Ectodermal cell (in vitro differentiated cells): ENCODE measurements around the gene CUX1.

ENCODE experiments used
- H3K27ac ChIP-seq: 2 replicates; pipeline ENCODE4 v1.7.0; 2013; ENCODE audit warnings: mild to moderate bottlenecking, low read depth, low read length; ENCODE audit not compliant: insufficient read depth, poor library complexity, severe bottlenecking
- H3K27me3 ChIP-seq: 2 replicates; pipeline ENCODE4 v1.7.0; 2013; ENCODE audit warnings: mild to moderate bottlenecking, low read length; ENCODE audit not compliant: insufficient read depth, control insufficient read depth, poor library complexity, severe bottlenecking
- H3K36me3 ChIP-seq: one replicate; pipeline ENCODE4 v1.7.0; 2013; ENCODE audit warnings: low read length; ENCODE audit not compliant: control insufficient read depth, insufficient read depth
- H3K4me1 ChIP-seq: one replicate; pipeline ENCODE4 v1.7.0; 2013; ENCODE audit warnings: low read length; ENCODE audit not compliant: control insufficient read depth, insufficient read depth
- H3K4me3 ChIP-seq: 2 replicates; pipeline ENCODE4 v1.7.0; 2013; ENCODE audit warnings: low read depth, low read length, control low read depth; ENCODE audit not compliant: insufficient read depth
- H3K9me3 ChIP-seq: 2 replicates; pipeline ENCODE4 v1.7.0; 2013; ENCODE audit warnings: mild to moderate bottlenecking, low read length, moderate library complexity; ENCODE audit not compliant: control insufficient read depth
- WGBS, 2 experiments: methylation state at CpG; one replicate each; pipeline ENCODE4 v1.1.7; 2013; ENCODE audit warnings: missing lambda C conversion rate in 2 of 2; 5-methylcytosine and 5-hydroxymethylcytosine counted together

CUX1 gene

DNA sequence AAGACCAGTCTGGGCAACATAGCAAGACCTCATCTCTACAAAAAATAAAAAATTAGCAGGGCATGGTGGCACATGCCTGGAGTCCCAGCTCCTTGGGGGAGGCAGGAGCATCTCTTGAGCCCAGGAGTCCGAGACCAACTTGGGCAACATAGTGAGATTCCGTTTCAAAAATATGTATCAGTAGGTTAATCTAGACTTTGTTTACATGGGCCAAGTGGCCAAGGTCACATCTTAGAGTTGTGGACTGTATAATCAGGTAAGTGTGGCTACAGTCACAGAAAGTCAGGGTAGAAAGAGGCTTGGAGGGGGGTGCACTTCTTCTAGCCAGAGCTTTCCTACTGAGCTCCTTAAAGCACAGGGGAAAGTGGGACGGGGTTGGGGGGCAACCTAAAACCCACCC lies 174.4 kb downstream of the CUX1 start:
- peaks cover 13% of the 10 kb centered on the region for H3K4me1 ChIP-seq
- no peaks in the 10 kb centered on the region for H3K36me3 ChIP-seq
- WGBS, 2 experiments = 94 to 95% methylated on average over 3 of the region's 3 CpGs
- no peak overlapping the region for H3K27ac ChIP-seq
- no peak overlapping the region for H3K4me3 ChIP-seq
- H3K9me3 ChIP-seq = no peaks in the 10 kb centered on the region
- no peaks in the 10 kb centered on the region for H3K27me3 ChIP-seq

GRCh38 chr7:101993311-101993710 lies 175.9 kb downstream of the CUX1 start:
- Histone ChIP-seq H3K9me3 (no peaks in the 10 kb centered on the region), H3K27me3 (no peaks in the 10 kb centered on the region), H3K27ac (no peak overlapping the region), H3K36me3 (no peaks in the 10 kb centered on the region), H3K4me3 (no peak overlapping the region), H3K4me1 (peaks cover 7% of the 10 kb centered on the region)
- WGBS, 2 experiments = 94 to 96% methylated on average over 8 of the region's 8 CpGs

DNA sequence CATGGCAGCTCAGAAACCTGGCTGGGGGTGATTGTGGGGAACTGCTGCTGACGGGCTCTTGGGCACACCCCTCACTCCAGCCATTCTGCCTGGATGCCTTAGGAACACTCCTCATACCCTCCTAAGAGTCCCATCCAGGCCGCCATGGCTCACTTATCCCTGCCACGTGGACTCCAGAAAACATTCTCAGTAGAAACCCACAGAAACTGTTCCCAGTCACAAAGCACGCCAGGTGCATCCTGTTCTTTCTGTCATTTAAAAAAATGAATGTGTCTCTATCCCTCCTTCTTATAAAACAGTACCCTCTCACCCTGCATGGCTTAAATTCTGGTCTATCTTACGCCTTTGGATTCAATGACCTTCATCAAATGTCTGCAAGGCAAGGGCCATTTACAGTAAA lies 177.7 kb downstream of the CUX1 start:
- Histone ChIP-seq H3K27me3 (no peaks in the 10 kb centered on the region), H3K36me3 (no peaks in the 10 kb centered on the region), H3K27ac (no peak overlapping the region), H3K4me3 (no peak overlapping the region), H3K9me3 (no peaks in the 10 kb centered on the region), H3K4me1 (peaks cover 7% of the 10 kb centered on the region)
- WGBS, 2 experiments = 92 to 94% methylated on average over 5 of the region's 5 CpGs

DNA sequence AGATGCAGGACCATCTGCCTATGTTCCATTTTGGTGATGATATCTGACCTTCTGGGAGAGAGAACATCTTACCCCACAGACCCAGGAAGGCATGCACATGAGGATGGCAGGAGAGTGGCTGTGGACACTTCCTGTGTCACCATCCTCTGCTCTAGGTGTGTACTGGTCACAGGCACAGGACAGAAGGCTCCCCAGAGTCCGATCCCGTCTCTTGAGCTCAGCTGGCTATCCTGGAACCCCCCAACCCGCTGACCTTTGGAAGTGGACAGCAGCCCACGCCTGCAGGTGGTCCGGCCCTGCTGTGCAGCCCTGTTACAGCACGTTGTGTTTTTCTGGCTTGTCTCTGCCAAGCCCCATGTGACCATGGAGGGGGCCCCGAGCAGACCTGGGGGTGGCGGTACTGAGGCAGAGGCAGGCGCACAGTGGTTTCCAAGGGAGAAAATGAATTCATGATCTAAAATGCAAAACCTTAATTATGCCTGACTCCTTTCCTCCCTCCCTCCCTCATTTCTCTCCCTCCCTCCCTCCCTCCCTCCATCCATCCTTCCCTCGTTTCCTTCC lies 178.8 kb downstream of the CUX1 start:
- H3K36me3 ChIP-seq = no peaks in the 10 kb centered on the region
- no peak overlapping the region for H3K4me3 ChIP-seq
- no peak overlapping the region for H3K27ac ChIP-seq
- H3K4me1 ChIP-seq = peaks cover 7% of the 10 kb centered on the region
- no peaks in the 10 kb centered on the region for H3K9me3 ChIP-seq
- WGBS, 2 experiments = 73 to 78% methylated on average over 10 of the region's 10 CpGs
- no peaks in the 10 kb centered on the region for H3K27me3 ChIP-seq

DNA sequence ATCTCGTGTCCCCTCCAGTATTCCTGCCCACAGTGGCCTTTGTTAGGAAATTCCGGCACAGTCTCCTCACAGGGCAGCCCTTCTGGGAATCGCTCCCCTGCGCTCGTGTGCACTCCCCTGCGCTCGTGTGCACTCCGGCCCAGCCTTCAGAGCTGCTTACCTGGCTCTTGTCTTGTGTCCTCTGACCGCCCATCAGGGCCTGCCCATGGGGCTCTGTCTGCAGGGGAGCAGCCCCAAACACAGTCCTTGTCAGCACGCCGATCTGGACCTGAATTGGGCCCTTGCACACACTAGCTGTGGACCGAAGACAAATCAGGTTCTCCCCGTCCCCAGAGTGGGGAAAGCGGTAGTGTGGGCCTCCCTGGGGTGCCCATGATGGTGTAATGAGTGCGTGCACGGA lies 179.4 kb downstream of the CUX1 start:
- Histone ChIP-seq H3K36me3 (no peaks in the 10 kb centered on the region), H3K27me3 (no peaks in the 10 kb centered on the region), H3K4me3 (no peak overlapping the region), H3K27ac (no peak overlapping the region), H3K9me3 (no peaks in the 10 kb centered on the region), H3K4me1 (peaks cover 7% of the 10 kb centered on the region)
- WGBS, 2 experiments = 93 to 94% methylated on average over 16 of the region's 16 CpGs

GRCh38 chr7:101998029-101998905 lies 180.8 kb downstream of the CUX1 start:
- 90% methylated on average over 24 of the region's 24 CpGs for WGBS, 2 experiments
- H3K4me3 ChIP-seq = no peak overlapping the region
- H3K9me3 ChIP-seq = no peaks in the 10 kb centered on the region
- H3K4me1 ChIP-seq = peaks cover 7% of the 10 kb centered on the region
- H3K36me3 ChIP-seq = no peaks in the 10 kb centered on the region
- H3K27ac ChIP-seq = no peak overlapping the region
- H3K27me3 ChIP-seq = no peaks in the 10 kb centered on the region

DNA sequence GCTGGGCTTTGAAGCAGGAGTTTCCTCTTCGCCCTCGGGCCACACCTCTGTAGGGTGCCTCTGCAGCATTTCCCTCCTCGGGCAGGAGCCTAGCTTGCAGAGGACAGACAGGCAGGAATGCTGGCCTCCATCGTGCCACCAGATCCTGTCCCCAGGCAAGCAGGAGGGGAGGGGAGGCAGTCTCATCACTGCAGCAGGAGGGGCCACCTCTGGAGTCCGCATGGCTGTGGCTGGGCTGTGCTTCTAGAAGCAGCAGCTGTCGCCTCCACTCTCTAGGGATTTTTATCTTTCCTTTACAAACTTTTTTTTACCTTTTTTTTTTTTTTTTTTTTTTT lies 181.4 kb downstream of the CUX1 start:
- H3K9me3 ChIP-seq = no peaks in the 10 kb centered on the region
- no peak overlapping the region for H3K4me3 ChIP-seq
- H3K4me1 ChIP-seq = peaks cover 7% of the 10 kb centered on the region
- H3K27ac ChIP-seq = no peak overlapping the region
- H3K27me3 ChIP-seq = no peaks in the 10 kb centered on the region
- 53% methylated on average over 6 of the region's 6 CpGs for WGBS, 2 experiments
- no peaks in the 10 kb centered on the region for H3K36me3 ChIP-seq

DNA sequence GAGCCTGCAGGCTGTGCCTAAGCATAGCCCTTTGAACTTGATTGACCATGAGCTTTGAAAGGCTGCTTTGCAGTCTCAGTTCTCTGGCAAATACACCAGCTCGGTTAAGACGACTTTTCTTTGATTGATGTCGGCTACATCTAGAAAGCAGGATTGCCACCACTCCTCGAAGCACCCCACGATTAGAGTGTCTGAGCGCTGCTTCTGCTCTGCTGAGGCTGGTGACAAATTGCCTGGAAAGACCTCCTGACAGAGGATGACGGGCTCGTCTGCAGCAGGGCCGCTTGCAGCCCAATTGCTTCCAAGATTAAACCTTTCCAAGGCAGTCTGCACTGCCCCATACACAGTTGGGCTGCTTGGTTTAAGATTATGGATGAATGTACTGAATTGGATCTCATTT lies 182.0 kb downstream of the CUX1 start:
- Histone ChIP-seq H3K27me3 (no peaks in the 10 kb centered on the region), H3K36me3 (no peaks in the 10 kb centered on the region), H3K4me1 (peaks cover 7% of the 10 kb centered on the region), H3K27ac (no peak overlapping the region), H3K4me3 (no peak overlapping the region), H3K9me3 (no peaks in the 10 kb centered on the region)
- WGBS, 2 experiments = 91 to 95% methylated on average over 9 of the region's 9 CpGs

- Histone ChIP-seq H3K27ac (no peak overlapping the region), H3K36me3 (no peaks in the 10 kb centered on the region), H3K9me3 (no peaks in the 10 kb centered on the region), H3K4me1 (peaks cover 7% of the 10 kb centered on the region), H3K27me3 (no peaks in the 10 kb centered on the region), H3K4me3 (no peak overlapping the region)
- WGBS, 2 experiments = 94 to 96% methylated on average over 9 of the region's 9 CpGs
Measured at GRCh38 chr7:102000123-102000522, 182.7 kb downstream of the CUX1 start.

- H3K9me3 ChIP-seq = no peaks in the 10 kb centered on the region
- no peaks in the 10 kb centered on the region for H3K36me3 ChIP-seq
- WGBS, 2 experiments = 94 to 99% methylated on average over 2 to 4 of the region's 4 CpGs
Measured at GRCh38 chr7:102004229-102004628, 186.8 kb downstream of the CUX1 start.

More at GRCh38 chr7:102004229-102004628, 186.8 kb downstream of the CUX1 start:
- Histone ChIP-seq H3K27ac (no peak overlapping the region), H3K4me1 (peaks cover 3% of the 10 kb centered on the region), H3K27me3 (no peaks in the 10 kb centered on the region), H3K4me3 (no peak overlapping the region)
